ENCODE data around the gene LIPF.

DNA sequence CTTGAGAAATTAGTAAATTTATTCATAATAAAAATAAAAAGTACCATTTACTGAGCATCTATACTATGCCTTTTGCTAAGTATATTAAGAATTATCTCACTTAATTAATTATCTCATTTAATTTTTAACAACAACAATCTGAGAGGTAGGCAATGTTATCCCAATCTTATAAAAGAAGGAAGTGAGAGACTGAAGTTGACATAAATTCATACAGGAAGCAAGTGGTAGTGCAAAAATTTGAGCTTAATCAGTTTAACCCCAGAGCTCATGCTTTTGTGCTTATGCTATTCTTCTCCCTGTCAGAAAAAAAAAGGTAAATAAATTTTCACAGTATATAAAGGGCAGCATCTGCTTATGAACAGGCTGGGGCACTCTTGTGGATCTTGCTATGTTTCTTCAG, 2.7 kb upstream of the LIPF start:
- TF ChIP-seq, protein P1, sequence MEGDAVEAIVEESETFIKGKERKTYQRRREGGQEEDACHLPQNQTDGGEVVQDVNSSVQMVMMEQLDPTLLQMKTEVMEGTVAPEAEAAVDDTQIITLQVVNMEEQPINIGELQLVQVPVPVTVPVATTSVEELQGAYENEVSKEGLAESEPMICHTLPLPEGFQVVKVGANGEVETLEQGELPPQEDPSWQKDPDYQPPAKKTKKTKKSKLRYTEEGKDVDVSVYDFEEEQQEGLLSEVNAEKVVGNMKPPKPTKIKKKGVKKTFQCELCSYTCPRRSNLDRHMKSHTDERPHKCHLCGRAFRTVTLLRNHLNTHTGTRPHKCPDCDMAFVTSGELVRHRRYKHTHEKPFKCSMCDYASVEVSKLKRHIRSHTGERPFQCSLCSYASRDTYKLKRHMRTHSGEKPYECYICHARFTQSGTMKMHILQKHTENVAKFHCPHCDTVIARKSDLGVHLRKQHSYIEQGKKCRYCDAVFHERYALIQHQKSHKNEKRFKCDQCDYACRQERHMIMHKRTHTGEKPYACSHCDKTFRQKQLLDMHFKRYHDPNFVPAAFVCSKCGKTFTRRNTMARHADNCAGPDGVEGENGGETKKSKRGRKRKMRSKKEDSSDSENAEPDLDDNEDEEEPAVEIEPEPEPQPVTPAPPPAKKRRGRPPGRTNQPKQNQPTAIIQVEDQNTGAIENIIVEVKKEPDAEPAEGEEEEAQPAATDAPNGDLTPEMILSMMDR (IDR thresholded peaks at IDR 0.05; ENCODE audit: low read depth, low read length): no peak
- no peak for TF ChIP-seq EZH2phosphoT487 (IDR thresholded peaks at IDR 0.05; ENCODE audit: low read depth)

Measured in OCI-LY3 (cell line).